NCI-H1436 treated with DMSO at 0.1 percent for 48 hours (cell line): ENCODE results near the gene LRRC18.

Experiments used
- DNase-seq: peaks from one replicate; lab custom pipeline; 2025; lab: John Stamatoyannopoulos, UW

The LRRC18 gene

DNA sequence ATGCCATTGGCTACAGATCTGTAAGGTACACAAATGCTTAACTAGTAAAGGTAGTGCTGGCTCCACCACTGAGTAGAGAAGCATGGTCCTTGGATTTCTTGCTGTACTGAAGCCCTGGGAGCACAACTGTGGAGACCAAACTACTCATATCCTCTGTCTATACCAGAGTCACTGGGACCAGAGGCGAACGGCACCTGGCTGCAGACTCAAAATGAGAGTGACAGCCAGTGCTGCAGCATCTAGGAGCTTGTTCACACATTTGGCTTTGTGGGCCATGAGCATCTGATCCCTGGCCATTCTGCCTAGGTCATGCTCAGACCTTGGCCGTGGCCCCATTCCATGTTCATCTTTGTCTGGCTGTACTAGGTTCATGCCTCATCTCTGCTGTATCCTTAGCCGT lies 31.9 kb downstream of the LRRC18 start:
- DNase-seq: no peak

- no peak for DNase-seq
These were observed 32.8 kb downstream of the LRRC18 start for GRCh38 chr10:48906841-48907240.

DNA sequence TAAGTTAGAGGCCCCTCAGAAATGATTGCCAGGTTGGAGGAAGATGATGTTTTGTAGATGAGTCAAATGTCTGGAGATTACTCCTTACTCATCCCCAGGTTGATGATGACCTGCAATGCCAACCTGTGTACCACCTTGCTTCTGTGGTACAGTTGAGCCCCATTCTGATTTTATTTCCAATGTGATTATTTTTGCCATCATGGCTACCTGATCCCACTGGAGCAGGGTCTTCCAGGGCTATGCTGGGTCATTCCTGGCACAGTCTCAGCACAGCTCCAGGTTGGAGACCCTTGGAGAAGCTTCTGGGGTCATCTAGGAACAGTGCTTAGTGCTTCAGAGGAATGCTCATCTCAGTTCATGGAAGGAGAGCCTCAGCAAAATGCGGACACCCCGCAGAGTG lies 34.3 kb downstream of the LRRC18 start:
- DNase-seq: no peak

DNA sequence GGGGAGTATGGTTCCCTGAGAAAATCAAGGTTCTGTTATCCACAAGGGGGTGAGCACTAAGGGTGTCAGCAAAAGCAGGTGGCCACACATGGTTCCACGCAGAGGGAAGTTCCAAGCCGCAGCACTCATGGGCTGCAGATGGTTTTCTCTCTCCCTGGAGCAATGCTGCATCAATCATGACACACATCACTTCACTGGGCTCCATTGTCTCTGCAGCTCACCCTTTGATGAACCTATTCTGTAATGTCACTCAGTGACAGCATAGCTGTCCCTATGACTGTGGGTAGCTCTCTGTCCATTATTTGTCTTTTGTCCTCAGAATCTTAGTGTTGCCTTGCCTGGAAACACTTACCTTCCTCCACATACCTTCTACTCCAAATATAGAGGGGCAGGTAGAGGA lies 34.8 kb downstream of the LRRC18 start:
- DNase-seq: no peak

DNA sequence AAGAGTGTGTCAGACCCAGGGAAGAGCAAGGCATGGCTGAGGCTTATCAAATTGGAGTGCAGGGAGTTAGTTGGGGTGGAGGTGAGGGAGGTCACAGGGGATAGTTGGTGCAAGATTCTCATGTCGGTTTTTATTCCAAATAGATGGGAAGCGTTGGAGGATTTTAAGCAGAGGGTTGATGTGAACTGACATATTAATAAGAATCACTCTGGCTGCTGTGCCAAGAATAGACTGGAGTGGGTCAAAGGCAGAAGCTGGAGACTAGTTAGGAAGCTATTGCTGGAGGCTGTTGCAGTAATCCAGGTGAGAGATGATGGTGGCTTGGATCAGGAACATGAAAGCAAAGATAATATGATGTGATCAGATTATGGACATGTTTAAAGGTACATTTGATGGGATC lies 36.5 kb downstream of the LRRC18 start:
- no peak for DNase-seq

DNA sequence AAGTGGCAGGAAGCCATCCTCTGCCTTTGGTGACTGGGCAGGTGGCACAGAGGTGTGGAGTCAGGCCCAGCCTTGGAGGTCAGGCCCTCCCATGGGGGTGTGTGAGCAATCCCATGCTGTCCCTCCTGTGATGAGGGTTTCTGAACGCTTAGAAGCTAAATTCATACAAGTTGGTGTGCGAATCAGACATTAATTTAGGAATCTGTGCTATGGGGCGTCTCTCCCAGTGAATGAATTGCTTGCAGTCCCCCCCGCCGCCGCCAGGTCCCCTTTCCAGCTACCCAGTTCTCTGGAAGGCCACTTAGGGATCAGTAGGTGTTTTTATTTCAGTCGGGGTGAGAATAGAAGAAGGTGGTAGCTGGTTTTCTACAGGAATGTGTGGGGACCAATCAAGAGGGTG lies 37.5 kb downstream of the LRRC18 start:
- DNase-seq: no peak

DNA sequence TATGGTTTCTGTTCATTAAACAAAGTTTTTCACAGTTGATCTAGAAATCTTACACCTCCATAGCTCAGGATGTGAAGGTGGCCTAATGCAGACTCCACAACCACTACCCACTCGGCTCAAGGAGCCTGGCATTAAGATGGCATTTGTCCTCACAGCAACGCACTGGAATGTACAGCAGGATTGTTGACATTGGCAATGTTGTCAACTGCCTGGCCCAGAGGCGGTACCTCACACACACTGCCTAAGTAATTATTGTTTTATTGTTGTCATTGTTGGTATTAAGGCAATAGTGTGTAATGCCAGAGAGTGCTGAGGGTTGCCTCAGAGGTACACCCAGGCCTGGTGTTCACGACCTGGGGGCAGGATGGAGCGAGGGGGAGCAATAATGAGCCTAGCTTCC lies 38.3 kb downstream of the LRRC18 start:
- no peak for DNase-seq

GRCh38 chr10:48900371-48900801 lies 39.3 kb downstream of the LRRC18 start:
- DNase-seq: no peak

- no peak for DNase-seq
These were observed 39.9 kb downstream of the LRRC18 start for GRCh38 chr10:48899781-48900180.

GRCh38 chr10:48898426-48898825 lies 41.2 kb downstream of the LRRC18 start:
- no peak for DNase-seq

GRCh38 chr10:48897441-48897790 lies 42.2 kb downstream of the LRRC18 start:
- DNase-seq: no peak

- no peak for DNase-seq
These were observed 42.7 kb downstream of the LRRC18 start for GRCh38 chr10:48896756-48897440.

GRCh38 chr10:48895803-48896195 lies 43.8 kb downstream of the LRRC18 start:
- DNase-seq: no peak

DNA sequence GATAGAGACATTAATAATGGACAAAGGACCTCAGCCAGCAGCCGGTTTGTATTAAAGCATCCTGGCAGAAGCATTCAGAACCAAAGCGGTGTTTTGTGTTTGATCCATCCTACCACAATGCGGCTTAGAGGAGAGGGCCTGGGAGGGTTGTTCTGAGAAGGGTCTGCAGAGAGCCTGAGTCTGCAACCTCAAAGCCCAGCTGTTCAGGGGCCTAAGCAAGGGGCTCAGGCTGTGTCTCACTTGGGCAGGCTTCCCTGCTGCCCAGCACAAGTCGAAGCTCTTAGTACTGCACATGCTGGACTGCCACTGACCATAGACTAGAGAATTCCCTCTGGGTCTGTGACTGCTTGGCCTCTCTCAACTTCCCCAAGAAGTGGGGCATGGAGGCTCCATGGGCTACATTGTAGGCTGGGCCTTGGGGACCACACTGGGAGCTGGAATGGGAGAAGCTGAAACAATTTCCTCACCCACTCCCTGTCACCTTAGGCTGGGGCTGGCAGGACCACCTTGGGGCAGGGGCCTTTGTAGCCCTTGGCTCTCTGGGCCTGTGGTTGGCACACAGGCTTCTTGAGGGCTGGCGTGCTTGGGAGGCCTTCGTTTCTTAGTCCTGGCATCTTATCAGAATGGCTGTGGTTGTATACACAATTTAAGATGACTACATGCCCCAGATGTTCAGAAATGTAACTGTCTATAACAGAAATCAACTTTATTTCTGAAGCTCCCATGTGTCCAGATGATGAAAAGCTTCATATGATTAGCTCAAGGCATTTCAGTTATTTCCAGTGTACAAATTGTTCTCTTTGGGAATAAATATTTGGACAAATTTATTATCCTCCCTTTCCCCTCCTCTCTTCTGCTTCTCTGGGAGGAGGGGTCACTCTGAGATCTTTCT lies 44.5 kb downstream of the LRRC18 start:
- DNase-seq: no peak

DNA sequence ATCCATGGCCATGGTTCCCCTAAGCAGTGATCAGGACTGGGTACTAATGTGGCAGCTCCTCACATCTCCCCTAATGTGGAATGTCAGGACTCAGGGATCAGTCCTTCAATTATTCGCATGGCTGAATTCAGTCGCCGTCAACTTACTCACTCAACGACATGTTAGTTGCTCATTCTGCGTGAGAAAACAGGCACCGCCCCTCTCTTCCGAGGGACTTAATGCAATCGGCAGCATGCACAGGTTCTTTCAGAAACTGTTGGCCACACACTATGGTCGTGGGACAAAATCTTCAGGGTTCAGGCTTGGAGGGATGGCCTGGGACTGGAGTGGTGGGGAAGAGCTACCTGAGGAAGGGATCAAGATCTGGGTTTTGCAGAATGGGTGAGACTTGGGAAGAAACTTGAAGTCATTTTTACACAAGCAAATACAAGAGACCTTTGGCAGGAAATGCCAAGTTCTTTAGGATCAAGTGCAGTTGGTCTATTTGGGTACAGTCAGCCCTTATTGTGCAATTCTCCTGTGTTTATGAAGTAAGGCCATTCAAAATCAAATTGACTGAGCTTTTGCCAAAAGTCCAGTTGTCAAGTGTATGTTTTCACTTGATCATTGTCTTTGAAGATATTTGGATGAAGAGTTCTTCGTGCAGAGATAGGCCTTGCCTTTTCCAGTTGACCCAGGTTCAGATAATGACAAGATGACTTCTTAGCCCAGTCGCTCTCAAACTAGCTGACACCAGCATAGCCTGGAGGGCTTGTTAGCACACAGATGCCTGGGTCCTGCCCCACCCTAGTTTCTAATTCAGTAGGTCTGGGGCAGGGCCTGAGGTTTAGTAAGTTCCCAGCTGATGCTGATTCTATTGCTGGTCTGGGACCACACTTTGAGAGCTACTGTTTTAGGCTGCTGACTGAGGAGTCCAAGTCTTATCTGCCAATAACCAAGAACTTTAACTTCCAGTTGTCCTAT lies 48.5 kb downstream of the LRRC18 start:
- DNase-seq: no peak

- no peak for DNase-seq
These were observed 51.7 kb downstream of the LRRC18 start for GRCh38 chr10:48887982-48888381.

- no peak for DNase-seq
These were observed 54.3 kb downstream of the LRRC18 start for GRCh38 chr10:48885376-48885775.

DNA sequence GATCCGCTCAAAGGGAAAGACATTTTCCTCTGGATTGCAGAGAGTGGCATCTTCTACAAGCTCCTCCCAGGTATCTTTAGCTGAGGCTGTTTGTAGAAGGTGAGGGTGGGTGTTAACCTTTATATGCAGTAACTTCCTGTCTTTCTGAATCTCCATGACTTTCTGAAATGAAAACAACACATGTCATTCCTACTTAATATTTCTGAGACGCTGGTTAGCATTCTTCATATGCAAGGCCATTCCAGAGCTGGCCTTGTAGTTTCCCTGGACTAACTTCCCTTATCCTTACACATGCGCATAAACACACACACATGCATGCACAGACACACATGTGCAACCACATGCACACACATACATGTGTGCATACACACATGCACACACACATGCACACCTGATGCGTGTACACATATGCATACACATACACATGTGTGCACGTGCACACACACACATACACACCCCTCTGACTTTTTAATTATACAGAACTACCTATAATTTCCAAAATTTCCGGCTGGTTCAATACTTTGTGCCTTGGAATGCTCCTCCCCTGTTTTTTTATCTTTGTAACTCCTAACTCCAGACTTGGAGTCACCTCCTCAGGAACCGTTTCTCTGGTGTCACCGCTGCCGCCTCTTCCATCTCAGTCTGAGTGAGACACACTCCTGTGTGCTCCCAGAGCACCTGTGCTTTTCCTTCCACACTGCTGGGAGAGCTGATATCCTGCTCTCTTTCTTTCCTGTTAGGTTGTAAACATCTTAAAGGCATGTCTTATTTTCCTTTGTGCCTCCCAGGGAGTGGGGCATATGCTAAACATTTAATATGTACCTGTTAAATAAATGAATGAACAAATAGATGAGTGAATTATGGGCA lies 55.2 kb downstream of the LRRC18 start:
- DNase-seq: no peak

- no peak for DNase-seq
These were observed 55.9 kb downstream of the LRRC18 start for GRCh38 chr10:48883701-48884100.

GRCh38 chr10:48882881-48883280 lies 56.8 kb downstream of the LRRC18 start:
- no peak for DNase-seq

GRCh38 chr10:48881937-48882336 lies 57.7 kb downstream of the LRRC18 start:
- DNase-seq: no peak
